HCT116 (cell line): ENCODE data around the gene NUDT16L1. TPM values are rescaled to one million over a fixed set of nuclear protein-coding genes. Genes with fewer than 3 reads are reported as not detected.

Source experiments
- ATAC-seq: fragments of 200-7000 bp; cut with Tn5 transposase; 2 replicates; pipeline ENCODE4 v1.9.1; 2020; ENCODE audit warnings: mild to moderate bottlenecking, moderate library complexity
- BruUV-seq: library from RNA; stranded (reverse); fragments of 400-500 nt; replicated peaks from 2 replicates; lab custom pipeline; 2021; lab: Mats Ljungman, UMichigan
- CTCF ChIA-PET: fragments of 300-600 bp; sonication (Branson Sonifier 250); formaldehyde crosslinking; loops from one replicate; lab custom pipeline; 2021; ENCODE audit warnings: antibody characterized with exemption; lab: Charles Lee
- POLR2A ChIA-PET: fragments of 300-600, 350-600 bp; sonication (Branson Sonifier 250); formaldehyde crosslinking; loops from one replicate; lab custom pipeline; 2021; ENCODE audit warnings: antibody characterized with exemption; lab: Charles Lee
- RAD21 ChIA-PET, 2 experiments: fragments of 300-600 bp; sonication (Branson Sonifier 250); formaldehyde crosslinking; loops; one replicate each; lab custom pipeline; 2023; ENCODE audit warnings: low total read pairs in 2 of 2; ENCODE audit not compliant: uncharacterized antibody in 2 of 2, unreplicated experiment in 2 of 2, low non-redundant PET in 1 of 2; lab: Charles Lee
- DNase-seq: peaks from one replicate; pipeline ENCODE4 v3.0.0-alpha.2; 2010; ENCODE audit warnings: low read depth, low spot score
- H2AFZ ChIP-seq: fragments of 200-600 bp; shearing (Covaris generic), sonication (generic); 2 replicates; pipeline ENCODE4 v1.6.1; 2017; ENCODE audit warnings: low read depth, mixed run types, mixed read lengths, antibody characterized with exemption, low read length; ENCODE audit not compliant: poor library complexity, severe bottlenecking
- H3K27ac ChIP-seq: 2 replicates; pipeline ENCODE4 v1.5.1; 2012; ENCODE audit warnings: low read depth, low read length
- H3K27me3 ChIP-seq: fragments of 200-600 bp; sonication (generic); 2 replicates; pipeline ENCODE4 v1.6.1; 2016; ENCODE audit warnings: mixed run types, low read length, mixed read lengths; ENCODE audit not compliant: insufficient read depth
- H3K36me3 ChIP-seq, 2 experiments: fragments of 200-500 bp in 1 of 2; fragments of 200-600 bp in 1 of 2; sonication (Bioruptor generic) in 1 of 2; sonication (generic) in 1 of 2; 2 replicates each; pipeline versions ENCODE4 v1.5.1 to v1.6.1; 2014 to 2016; ENCODE audit warnings: low read length in 2 of 2, inconsistent platforms in 1 of 2, mixed read lengths in 1 of 2, mixed run types in 1 of 2; ENCODE audit not compliant: insufficient read depth in 2 of 2, control insufficient read depth in 1 of 2
- H3K4me1 ChIP-seq, 2 experiments: fragments of 200-600 bp in 1 of 2; sonication (generic) in 1 of 2; 2 replicates each; pipeline versions ENCODE4 v1.5.1 to v1.6.1; 2012 to 2017; ENCODE audit warnings: low read length in 2 of 2, inconsistent platforms in 1 of 2, mild to moderate bottlenecking in 1 of 2, mixed read lengths in 1 of 2, mixed run types in 1 of 2, moderate library complexity in 1 of 2; ENCODE audit not compliant: insufficient read depth in 2 of 2, control insufficient read depth in 1 of 2
- H3K4me2 ChIP-seq: fragments of 200-600 bp; sonication (generic); 2 replicates; pipeline ENCODE4 v1.6.1; 2017; ENCODE audit warnings: mixed run types, low read length, mixed read lengths
- H3K4me3 ChIP-seq, 2 experiments: fragments of 200-600 bp in 1 of 2; sonication (generic) in 1 of 2; replicated peaks in 1 of 2; 2 replicates each; pipeline ENCODE4 v1.5.1; 2011 to 2016; ENCODE audit warnings: low read length in 2 of 2, control low read depth in 1 of 2, low read depth in 1 of 2, mild to moderate bottlenecking in 1 of 2, mixed read lengths in 1 of 2, mixed run types in 1 of 2
- H3K79me2 ChIP-seq: fragments of 200-600 bp; sonication (generic); 2 replicates; pipeline ENCODE4 v1.6.1; 2017; ENCODE audit warnings: mild to moderate bottlenecking, mixed run types, low read length, moderate library complexity, mixed read lengths; ENCODE audit not compliant: insufficient read depth
- H3K9ac ChIP-seq: fragments of 200-600 bp; sonication (generic); 2 replicates; pipeline ENCODE4 v1.6.1; 2016; ENCODE audit warnings: low read length, mixed read lengths
- H3K9me2 ChIP-seq: fragments of 200-600 bp; sonication (generic), shearing (Covaris generic); 2 replicates; pipeline ENCODE4 v1.6.1; 2017; ENCODE audit warnings: mixed run types, mild to moderate bottlenecking, moderate library complexity; ENCODE audit not compliant: insufficient read depth
- H3K9me3 ChIP-seq, 2 experiments: fragments of 200-500 bp in 1 of 2; fragments of 200-600 bp in 1 of 2; sonication (Bioruptor generic) in 1 of 2; sonication (generic) in 1 of 2; 2 replicates each; pipeline ENCODE4 v1.6.1; 2014 to 2017; ENCODE audit warnings: low read length in 2 of 2, mixed read lengths in 2 of 2, inconsistent platforms in 1 of 2, low read depth in 1 of 2, mild to moderate bottlenecking in 1 of 2, mixed run types in 1 of 2, moderate library complexity in 1 of 2; ENCODE audit not compliant: control insufficient read depth in 1 of 2, insufficient read depth in 1 of 2
- H4K20me1 ChIP-seq: fragments of 200-600 bp; sonication (generic), shearing (Covaris generic); 2 replicates; pipeline ENCODE4 v1.6.1; 2017; ENCODE audit warnings: mixed run types, mild to moderate bottlenecking, moderate library complexity; ENCODE audit not compliant: insufficient read depth
- ATF3 ChIP-seq: IDR thresholded peaks from 2 replicates; pipeline ENCODE4 v1.6.1; 2012
- CBX3 ChIP-seq: IDR thresholded peaks from 2 replicates; pipeline ENCODE4 v1.6.1; 2012; ENCODE audit warnings: low read depth
- CEBPB ChIP-seq: IDR thresholded peaks from 2 replicates; pipeline ENCODE4 v1.6.1; 2012; ENCODE audit warnings: low read depth
- ELF1 ChIP-seq: IDR thresholded peaks from 2 replicates; pipeline ENCODE4 v1.6.1; 2012; ENCODE audit warnings: low read depth, borderline replicate concordance
- JUND ChIP-seq: IDR thresholded peaks from 2 replicates; pipeline ENCODE4 v1.6.1; 2012
- MAX ChIP-seq: IDR thresholded peaks from 2 replicates; pipeline ENCODE4 v1.6.1; 2012
- POLR2A ChIP-seq: IDR thresholded peaks from 2 replicates; pipeline ENCODE4 v1.7.0; 2011; ENCODE audit warnings: borderline replicate concordance; ENCODE audit not compliant: insufficient read depth, insufficient read length; ENCODE audit errors: extremely low read depth
- POLR2AphosphoS5 ChIP-seq: IDR thresholded peaks from 2 replicates; pipeline ENCODE4 v1.6.1; 2011; ENCODE audit warnings: mild to moderate bottlenecking, low read depth, low read length, moderate library complexity
- RAD21 ChIP-seq: IDR thresholded peaks from 2 replicates; pipeline ENCODE4 v1.6.1; 2012; ENCODE audit warnings: low read depth, mild to moderate bottlenecking
- SIN3A ChIP-seq: IDR thresholded peaks from 2 replicates; pipeline ENCODE4 v1.6.1; 2012; ENCODE audit warnings: low read depth
- SP1 ChIP-seq: IDR thresholded peaks from 2 replicates; pipeline ENCODE4 v1.6.1; 2012; ENCODE audit warnings: low read depth
- SRF ChIP-seq: IDR thresholded peaks from 2 replicates; pipeline ENCODE4 v1.6.1; 2012; ENCODE audit warnings: low read depth
- TCF7L2 ChIP-seq: IDR thresholded peaks from 2 replicates; pipeline ENCODE4 v1.7.0; 2011; ENCODE audit warnings: borderline replicate concordance, inconsistent platforms; ENCODE audit not compliant: insufficient read depth, insufficient read length; ENCODE audit errors: extremely low read depth
- ZBTB33 ChIP-seq: IDR thresholded peaks from 2 replicates; pipeline ENCODE4 v1.6.1; 2011; ENCODE audit warnings: mild to moderate bottlenecking, low read length, moderate library complexity; ENCODE audit not compliant: insufficient replicate concordance; ENCODE audit errors: extremely low read depth
- ZFX ChIP-seq: fragments of 450-650 bp; IDR thresholded peaks from 2 replicates; pipeline ENCODE4 v1.6.1; 2017
- ZNF274 ChIP-seq: fragments of 200-500 bp; sonication (Bioruptor generic); IDR thresholded peaks from 2 replicates; pipeline ENCODE4 v1.6.1; 2014; ENCODE audit warnings: mild to moderate bottlenecking, low read depth, low read length, inconsistent platforms
- intact Hi-C: fragments of 100-400 bp; cut with micrococcal nuclease; formaldehyde crosslinking; loops from 2 replicates; pipeline ENCODE4 v1.10.0; 2022
- total RNA-seq: library from RNA; stranded (reverse); gene quantifications from one replicate; pipeline ENCODE4 v1.2.1, GENCODE V29; 2021; ENCODE audit not compliant: unreplicated experiment
- TF ChIP-seq, protein P1 (sequence below), 3 experiments: fragments of 200-600 bp in 1 of 3; sonication (generic) in 1 of 3; IDR thresholded peaks in 2 of 3; conservative IDR thresholded peaks in 1 of 3; 2 replicates each; pipeline ENCODE4 v1.5.1; 2012 to 2017; ENCODE audit warnings: low read depth in 2 of 3, low read length in 2 of 3, antibody characterized with exemption in 1 of 3, borderline replicate concordance in 1 of 3, control low read depth in 1 of 3, mild to moderate bottlenecking in 1 of 3, mixed read lengths in 1 of 3, mixed run types in 1 of 3, moderate library complexity in 1 of 3; ENCODE audit not compliant: insufficient read depth in 1 of 3
- TF ChIP-seq, protein P2 (sequence below): IDR thresholded peaks from 2 replicates; pipeline ENCODE4 v1.6.1; 2012; ENCODE audit warnings: low read depth

NUDT16L1 gene
- total RNA-seq, 1 experiment from 2014 or later, result 23.4 TPM

DNA sequence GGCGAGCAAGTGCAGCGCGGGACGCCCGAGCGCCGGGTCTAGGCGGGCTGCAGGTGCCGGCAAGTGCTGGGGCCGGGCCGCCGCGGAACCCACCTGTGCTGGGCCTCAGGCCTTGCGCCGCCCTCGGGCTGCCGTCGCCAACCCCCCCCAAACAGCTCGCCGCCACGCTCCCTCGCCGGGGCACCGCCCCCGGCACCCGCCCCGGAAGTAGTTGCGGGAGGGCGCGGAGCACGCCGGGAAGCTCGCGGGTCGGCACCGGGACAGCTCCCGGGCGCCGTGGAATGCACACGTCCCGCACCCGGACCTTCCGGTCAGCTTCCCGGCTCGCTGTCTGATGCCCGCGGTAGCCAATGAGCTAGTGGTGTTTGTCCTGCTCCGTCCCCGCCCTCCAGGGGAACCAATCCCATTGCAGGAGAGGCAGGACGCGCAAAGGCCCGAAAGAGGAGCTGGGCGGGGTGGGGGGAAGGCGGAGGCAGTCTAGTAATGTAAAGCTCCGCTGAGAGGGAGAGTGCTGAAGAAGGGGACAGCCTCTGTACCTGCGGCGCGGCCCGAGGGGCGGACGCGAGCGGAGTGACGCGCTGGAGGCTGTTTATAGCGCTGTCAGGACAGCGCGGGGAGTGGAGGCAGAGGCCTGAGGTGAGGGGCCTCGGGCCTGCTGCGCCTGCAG is 40.8 kb downstream of the NUDT16L1 start, which contains the start of the genes ANKS3 and DNAAF8:
TSS of gene ANKS3 (minus strand) at position 209 of the 667 bp plus-strand sequence. CDS start 4,122 bp downstream, outside the sequence.
TSS of gene DNAAF8 (plus strand) at position 475 of the 667 bp plus-strand sequence. CDS start 1,978 bp downstream, outside the sequence.
- peak within 1 kb of the TSS; percentile 83 for H3K27ac ChIP-seq
- no peaks in the 10 kb centered on the region for H3K9me3 ChIP-seq
- H3K9me2 ChIP-seq, result no peaks in the 10 kb centered on the region
- no peaks in the 10 kb centered on the region for H4K20me1 ChIP-seq
- peaks cover 3 to 9% of the 10 kb centered on the region in 2 experiments; a peak in 2 of 4 replicates for H3K36me3 ChIP-seq
- no peaks in the 10 kb centered on the region for H3K27me3 ChIP-seq
- H3K4me3 ChIP-seq, result peak within 1 kb of the TSS; percentile 97
- peak; percentile 92 for DNase-seq
- peak within 1 kb of the TSS; percentile 96 for H3K4me2 ChIP-seq
- ChIA-PET CTCF (interaction anchor here (1.5 to 1.6 kb wide), 3 partner anchors 10 to 222 kb away, joined by 3 to 11 read pairs (median 4); partner anchors contain the start of gene MGRN1), RAD21 (interaction anchor here in 1 of 2 experiments (1.0 kb wide), 2 partner anchors 40 to 181 kb away, joined by 3 read pairs; no protein-coding TSS in a partner anchor), POLR2A (interaction anchor here (0.7 to 1.9 kb wide), 8 partner anchors 10 to 211 kb away, joined by 3 to 8 read pairs (median 4); partner anchors contain the start of gene ROGDI)
- peak; percentile 94 for ATAC-seq
- peak within 1 kb of the TSS; percentile 94 for H3K9ac ChIP-seq
- peaks cover 8 to 19% of the 10 kb centered on the region in 2 experiments for H3K4me1 ChIP-seq
- BruUV-seq, result no TSS peak
- peak within 1 kb of the TSS; percentile 31 for H2AFZ ChIP-seq
- intact Hi-C loops, result loop anchor here (1.0 to 5.0 kb wide), 4 partner anchors 33 to 223 kb away; partner anchors contain the start of genes ROGDI, SEC14L5 and ZNF500
- peaks cover 29% of the 10 kb centered on the region for H3K79me2 ChIP-seq
- peak; percentile 91 for TF ChIP-seq MAX
- peak; percentile 80 for TF ChIP-seq SP1
- TF ChIP-seq ZNF274, result no peak
- peak; percentile 86; the same call in 1 of the 2 replicates for TF ChIP-seq ZFX
- no peak for TF ChIP-seq CBX3
- TF ChIP-seq, protein P1, sequence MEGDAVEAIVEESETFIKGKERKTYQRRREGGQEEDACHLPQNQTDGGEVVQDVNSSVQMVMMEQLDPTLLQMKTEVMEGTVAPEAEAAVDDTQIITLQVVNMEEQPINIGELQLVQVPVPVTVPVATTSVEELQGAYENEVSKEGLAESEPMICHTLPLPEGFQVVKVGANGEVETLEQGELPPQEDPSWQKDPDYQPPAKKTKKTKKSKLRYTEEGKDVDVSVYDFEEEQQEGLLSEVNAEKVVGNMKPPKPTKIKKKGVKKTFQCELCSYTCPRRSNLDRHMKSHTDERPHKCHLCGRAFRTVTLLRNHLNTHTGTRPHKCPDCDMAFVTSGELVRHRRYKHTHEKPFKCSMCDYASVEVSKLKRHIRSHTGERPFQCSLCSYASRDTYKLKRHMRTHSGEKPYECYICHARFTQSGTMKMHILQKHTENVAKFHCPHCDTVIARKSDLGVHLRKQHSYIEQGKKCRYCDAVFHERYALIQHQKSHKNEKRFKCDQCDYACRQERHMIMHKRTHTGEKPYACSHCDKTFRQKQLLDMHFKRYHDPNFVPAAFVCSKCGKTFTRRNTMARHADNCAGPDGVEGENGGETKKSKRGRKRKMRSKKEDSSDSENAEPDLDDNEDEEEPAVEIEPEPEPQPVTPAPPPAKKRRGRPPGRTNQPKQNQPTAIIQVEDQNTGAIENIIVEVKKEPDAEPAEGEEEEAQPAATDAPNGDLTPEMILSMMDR (IDR thresholded peaks at IDR 0.05 in 2 of 3, conservative IDR thresholded peaks at IDR 0.05 in 1 of 3; ENCODE audit: borderline replicate concordance in 1 of 3, insufficient read depth in 1 of 3, low read depth in 2 of 3, low read length in 2 of 3), result no peak
- TF ChIP-seq ZBTB33, result no peak
- TF ChIP-seq POLR2A, result peak; percentile 57
- no peak for TF ChIP-seq ATF3
- TF ChIP-seq RAD21, result no peak
- TF ChIP-seq, protein P2, sequence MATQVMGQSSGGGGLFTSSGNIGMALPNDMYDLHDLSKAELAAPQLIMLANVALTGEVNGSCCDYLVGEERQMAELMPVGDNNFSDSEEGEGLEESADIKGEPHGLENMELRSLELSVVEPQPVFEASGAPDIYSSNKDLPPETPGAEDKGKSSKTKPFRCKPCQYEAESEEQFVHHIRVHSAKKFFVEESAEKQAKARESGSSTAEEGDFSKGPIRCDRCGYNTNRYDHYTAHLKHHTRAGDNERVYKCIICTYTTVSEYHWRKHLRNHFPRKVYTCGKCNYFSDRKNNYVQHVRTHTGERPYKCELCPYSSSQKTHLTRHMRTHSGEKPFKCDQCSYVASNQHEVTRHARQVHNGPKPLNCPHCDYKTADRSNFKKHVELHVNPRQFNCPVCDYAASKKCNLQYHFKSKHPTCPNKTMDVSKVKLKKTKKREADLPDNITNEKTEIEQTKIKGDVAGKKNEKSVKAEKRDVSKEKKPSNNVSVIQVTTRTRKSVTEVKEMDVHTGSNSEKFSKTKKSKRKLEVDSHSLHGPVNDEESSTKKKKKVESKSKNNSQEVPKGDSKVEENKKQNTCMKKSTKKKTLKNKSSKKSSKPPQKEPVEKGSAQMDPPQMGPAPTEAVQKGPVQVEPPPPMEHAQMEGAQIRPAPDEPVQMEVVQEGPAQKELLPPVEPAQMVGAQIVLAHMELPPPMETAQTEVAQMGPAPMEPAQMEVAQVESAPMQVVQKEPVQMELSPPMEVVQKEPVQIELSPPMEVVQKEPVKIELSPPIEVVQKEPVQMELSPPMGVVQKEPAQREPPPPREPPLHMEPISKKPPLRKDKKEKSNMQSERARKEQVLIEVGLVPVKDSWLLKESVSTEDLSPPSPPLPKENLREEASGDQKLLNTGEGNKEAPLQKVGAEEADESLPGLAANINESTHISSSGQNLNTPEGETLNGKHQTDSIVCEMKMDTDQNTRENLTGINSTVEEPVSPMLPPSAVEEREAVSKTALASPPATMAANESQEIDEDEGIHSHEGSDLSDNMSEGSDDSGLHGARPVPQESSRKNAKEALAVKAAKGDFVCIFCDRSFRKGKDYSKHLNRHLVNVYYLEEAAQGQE, result no peak
- TF ChIP-seq ELF1, result no peak; the same call in 1 of the 2 replicates
- TF ChIP-seq JUND, result no peak
- TF ChIP-seq CEBPB, result no peak
- peak; percentile 55 for TF ChIP-seq TCF7L2
- TF ChIP-seq SIN3A, result peak; percentile 74; the same call in 1 of the 2 replicates
- peak; percentile 61; the same call in 1 of the 2 replicates for TF ChIP-seq SRF
- peak; percentile 71 for TF ChIP-seq POLR2AphosphoS5
